OCI-LY3 (cell line): Measurements from ENCODE around the gene TNFAIP8L1.

Source experiments
- EZH2phosphoT487 ChIP-seq: fragments of 200-600 bp; shearing (Covaris generic); IDR thresholded peaks from 2 replicates; pipeline ENCODE4 v1.6.1; 2018; ENCODE audit warnings: antibody characterized with exemption, mixed run types, low read depth
- TF ChIP-seq, protein P1 (sequence below): fragments of 200-600, 300-600 bp; sonication (generic); IDR thresholded peaks from 2 replicates; pipeline ENCODE4 v1.5.1; 2014; ENCODE audit warnings: antibody characterized with exemption, low read length, low read depth

DNA sequence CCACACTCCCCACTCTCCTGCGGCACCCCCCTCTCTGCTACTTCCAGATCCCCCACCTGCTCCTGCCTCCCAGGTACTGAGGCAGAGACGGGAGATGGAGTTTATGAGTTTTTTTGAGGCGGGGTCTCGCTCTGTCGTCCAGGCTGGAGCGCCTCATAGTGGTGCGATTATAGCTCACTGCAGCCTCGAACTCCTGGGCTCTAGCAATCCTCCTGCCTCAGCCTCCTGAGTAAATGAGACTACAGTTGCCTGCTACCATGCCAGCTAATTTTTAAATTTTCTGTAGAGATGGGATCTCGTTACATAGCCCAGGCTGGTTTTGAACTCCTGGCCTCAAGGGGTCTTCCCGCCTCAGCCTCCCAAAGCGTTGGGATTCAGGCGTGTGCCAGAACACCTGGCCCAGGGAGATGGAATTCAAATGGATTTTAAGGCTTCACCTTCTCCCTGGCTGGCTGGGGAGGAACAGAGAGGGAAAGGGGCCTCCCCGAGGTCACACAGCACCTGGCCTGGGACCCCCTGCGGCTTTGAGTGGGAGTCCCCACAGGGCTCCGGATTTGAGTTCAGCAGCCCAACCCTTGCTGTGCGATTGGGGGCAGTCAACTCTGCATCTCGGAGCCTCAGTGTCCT is 19.5 kb upstream of the TNFAIP8L1 start:
- TF ChIP-seq, protein P1, sequence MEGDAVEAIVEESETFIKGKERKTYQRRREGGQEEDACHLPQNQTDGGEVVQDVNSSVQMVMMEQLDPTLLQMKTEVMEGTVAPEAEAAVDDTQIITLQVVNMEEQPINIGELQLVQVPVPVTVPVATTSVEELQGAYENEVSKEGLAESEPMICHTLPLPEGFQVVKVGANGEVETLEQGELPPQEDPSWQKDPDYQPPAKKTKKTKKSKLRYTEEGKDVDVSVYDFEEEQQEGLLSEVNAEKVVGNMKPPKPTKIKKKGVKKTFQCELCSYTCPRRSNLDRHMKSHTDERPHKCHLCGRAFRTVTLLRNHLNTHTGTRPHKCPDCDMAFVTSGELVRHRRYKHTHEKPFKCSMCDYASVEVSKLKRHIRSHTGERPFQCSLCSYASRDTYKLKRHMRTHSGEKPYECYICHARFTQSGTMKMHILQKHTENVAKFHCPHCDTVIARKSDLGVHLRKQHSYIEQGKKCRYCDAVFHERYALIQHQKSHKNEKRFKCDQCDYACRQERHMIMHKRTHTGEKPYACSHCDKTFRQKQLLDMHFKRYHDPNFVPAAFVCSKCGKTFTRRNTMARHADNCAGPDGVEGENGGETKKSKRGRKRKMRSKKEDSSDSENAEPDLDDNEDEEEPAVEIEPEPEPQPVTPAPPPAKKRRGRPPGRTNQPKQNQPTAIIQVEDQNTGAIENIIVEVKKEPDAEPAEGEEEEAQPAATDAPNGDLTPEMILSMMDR = peak; percentile 7; the same call in 1 of the 2 replicates
- TF ChIP-seq EZH2phosphoT487 = no peak
